Testis (tissue), 2 donors: ENCODE measurements around the gene UVRAG.

Source experiments
- CTCF ChIP-seq, 3 experiments: fragments of 450-650 bp in 2 of 3; fragments of 200-600 bp in 1 of 3; sonication (generic) in 1 of 3; IDR thresholded peaks; one replicate each; pipeline ENCODE4 v1.5.1; 2016 to 2019; ENCODE audit warnings: antibody characterized with exemption in 3 of 3, mild to moderate bottlenecking in 2 of 3, moderate library complexity in 1 of 3
- POLR2A ChIP-seq: fragments of 450-650 bp; IDR thresholded peaks from one replicate; pipeline ENCODE4 v1.6.1; 2017; ENCODE audit warnings: antibody characterized with exemption, mild to moderate bottlenecking, moderate library complexity

GRCh38 chr11:75773595-75774353 lies 41.2 kb upstream of the UVRAG start:
- TF ChIP-seq CTCF (IDR thresholded peaks at IDR 0.05) (no peak), POLR2A (no peak)
